Upper lobe of right lung (tissue), 1 donor: ENCODE data around the gene PLA2G12A. TPM values are rescaled to one million over a fixed set of nuclear protein-coding genes. Genes with fewer than 3 reads are reported as not detected.

ENCODE experiments used
- ATAC-seq: fragments of 200-7000 bp; cut with Tn5 transposase; one replicate; pipeline ENCODE4 v1.9.1; 2020; ENCODE audit warnings: mild to moderate bottlenecking, moderate library complexity
- DNase-seq: peaks from one replicate; pipeline ENCODE4 v3.0.0-alpha.2; 2020
- H3K27ac ChIP-seq: fragments of 200-600 bp; one replicate; pipeline ENCODE4 v1.8.0; 2022
- H3K27me3 ChIP-seq: fragments of 200-600 bp; one replicate; pipeline ENCODE4 v1.8.0; 2022; ENCODE audit warnings: mild to moderate bottlenecking
- H3K36me3 ChIP-seq: fragments of 200-600 bp; one replicate; pipeline ENCODE4 v1.8.0; 2022
- H3K4me1 ChIP-seq: fragments of 200-600 bp; one replicate; pipeline ENCODE4 v1.8.0; 2022
- H3K4me3 ChIP-seq: fragments of 200-600 bp; one replicate; pipeline ENCODE4 v1.8.0; 2022; ENCODE audit warnings: mild to moderate bottlenecking
- H3K9me3 ChIP-seq: fragments of 200-600 bp; one replicate; pipeline ENCODE4 v1.8.0; 2022
- intact Hi-C: fragments of 100-400 bp; cut with DNase I; formaldehyde crosslinking; loops from one replicate; pipeline ENCODE4 v1.11.0; 2022
- total RNA-seq: library from RNA; stranded (reverse); fragmentation: NEBNext Ultra II Directional; extraction: Animal tissue kit (Norgen Biotek cat#: 25700); gene quantifications from one replicate; pipeline ENCODE4 v1.2.1, GENCODE V29; 2021
- TF ChIP-seq, protein P1 (sequence below): fragments of 200-600 bp; IDR thresholded peaks from one replicate; pipeline ENCODE4 v1.8.0; 2022; ENCODE audit warnings: antibody characterized with exemption
- donor health status: DM: no; HTN: yes; CAD: no; lungs with severe emphysema.

PLA2G12A gene
- total RNA-seq, 1 donor from 2014 or later: 45.7 TPM

DNA sequence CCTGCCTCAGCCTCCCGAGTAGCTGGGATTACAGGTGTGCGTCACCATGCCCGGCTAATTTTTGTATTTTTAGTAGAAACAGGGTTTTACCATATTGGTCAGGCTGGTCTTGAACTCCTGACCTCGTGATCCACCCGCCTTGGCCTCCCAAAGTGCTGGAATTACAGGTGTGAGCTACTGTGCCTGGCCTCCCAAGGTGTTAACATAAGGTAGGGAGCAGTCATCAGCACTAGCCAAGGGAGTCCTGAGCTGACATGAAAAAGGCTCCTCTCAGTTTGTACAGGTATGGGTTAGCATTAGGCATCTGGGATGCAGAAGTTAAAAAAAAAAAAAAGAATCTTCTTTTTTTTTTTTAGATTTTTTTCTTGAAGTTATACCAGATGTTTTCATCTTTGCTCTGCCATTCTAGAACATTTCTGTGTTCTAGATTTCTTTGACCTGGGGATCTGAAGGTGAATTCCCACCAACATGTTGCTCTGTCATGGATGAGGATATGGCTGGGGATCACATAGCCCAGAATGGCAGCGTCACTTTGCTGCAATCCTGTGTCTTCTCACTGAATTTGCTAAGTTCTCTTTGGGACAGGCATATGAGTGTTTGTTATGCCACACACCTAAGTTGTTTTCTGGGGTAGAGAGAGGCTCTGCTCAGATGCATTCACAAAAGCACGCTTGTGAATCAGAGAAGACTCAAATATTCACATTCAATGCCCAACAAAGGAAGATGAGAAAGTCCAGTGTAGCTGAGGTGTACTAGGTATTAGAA, 24.4 kb upstream of the PLA2G12A start:
- no peaks in the 10 kb centered on the region for H3K4me1 ChIP-seq
- H3K27ac ChIP-seq: no peak overlapping the region
- intact Hi-C loops: no loop called here
- TF ChIP-seq, protein P1, sequence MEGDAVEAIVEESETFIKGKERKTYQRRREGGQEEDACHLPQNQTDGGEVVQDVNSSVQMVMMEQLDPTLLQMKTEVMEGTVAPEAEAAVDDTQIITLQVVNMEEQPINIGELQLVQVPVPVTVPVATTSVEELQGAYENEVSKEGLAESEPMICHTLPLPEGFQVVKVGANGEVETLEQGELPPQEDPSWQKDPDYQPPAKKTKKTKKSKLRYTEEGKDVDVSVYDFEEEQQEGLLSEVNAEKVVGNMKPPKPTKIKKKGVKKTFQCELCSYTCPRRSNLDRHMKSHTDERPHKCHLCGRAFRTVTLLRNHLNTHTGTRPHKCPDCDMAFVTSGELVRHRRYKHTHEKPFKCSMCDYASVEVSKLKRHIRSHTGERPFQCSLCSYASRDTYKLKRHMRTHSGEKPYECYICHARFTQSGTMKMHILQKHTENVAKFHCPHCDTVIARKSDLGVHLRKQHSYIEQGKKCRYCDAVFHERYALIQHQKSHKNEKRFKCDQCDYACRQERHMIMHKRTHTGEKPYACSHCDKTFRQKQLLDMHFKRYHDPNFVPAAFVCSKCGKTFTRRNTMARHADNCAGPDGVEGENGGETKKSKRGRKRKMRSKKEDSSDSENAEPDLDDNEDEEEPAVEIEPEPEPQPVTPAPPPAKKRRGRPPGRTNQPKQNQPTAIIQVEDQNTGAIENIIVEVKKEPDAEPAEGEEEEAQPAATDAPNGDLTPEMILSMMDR: no peak
- no peaks in the 10 kb centered on the region for H3K27me3 ChIP-seq
- no peak for ATAC-seq
- DNase-seq: no peak
- H3K36me3 ChIP-seq: no peaks in the 10 kb centered on the region
- no peak overlapping the region for H3K4me3 ChIP-seq
- no peaks in the 10 kb centered on the region for H3K9me3 ChIP-seq

DNA sequence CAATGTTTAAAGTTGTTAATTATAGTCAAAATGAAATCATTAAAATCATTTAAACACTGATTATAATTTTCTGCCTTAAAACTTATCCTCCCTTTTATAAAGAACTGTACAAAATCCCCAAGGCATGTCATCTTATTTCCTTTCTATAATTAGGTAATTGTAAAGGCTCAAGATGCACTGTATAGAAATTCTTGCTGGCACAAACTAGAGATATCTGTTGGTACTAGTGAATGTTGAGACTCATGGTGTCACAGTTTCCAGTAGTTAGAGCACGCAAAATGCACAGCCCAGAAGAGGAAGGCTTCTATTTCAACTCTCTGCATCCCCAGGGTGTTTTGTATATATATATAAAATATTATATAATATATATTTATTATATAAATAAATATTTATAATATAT, 22.7 kb upstream of the PLA2G12A start:
- Histone ChIP-seq H3K27me3 (no peaks in the 10 kb centered on the region), H3K27ac (no peak overlapping the region), H3K9me3 (no peaks in the 10 kb centered on the region), H3K4me3 (no peak overlapping the region), H3K4me1 (no peaks in the 10 kb centered on the region), H3K36me3 (no peaks in the 10 kb centered on the region)
- TF ChIP-seq, protein P1: no peak
- DNase-seq (no peak), ATAC-seq (no peak)
- intact Hi-C loops: no loop called here

- DNase-seq: no peak
- Histone ChIP-seq H3K36me3 (no peaks in the 10 kb centered on the region), H3K4me1 (no peaks in the 10 kb centered on the region), H3K27ac (no peak overlapping the region), H3K27me3 (no peaks in the 10 kb centered on the region), H3K4me3 (no peak overlapping the region), H3K9me3 (no peaks in the 10 kb centered on the region)
- intact Hi-C loops: no loop called here
- ATAC-seq: no peak
- TF ChIP-seq, protein P1: no peak
Observed at GRCh38 chr4:109751852-109752251, 22.0 kb upstream of the PLA2G12A start.

DNA sequence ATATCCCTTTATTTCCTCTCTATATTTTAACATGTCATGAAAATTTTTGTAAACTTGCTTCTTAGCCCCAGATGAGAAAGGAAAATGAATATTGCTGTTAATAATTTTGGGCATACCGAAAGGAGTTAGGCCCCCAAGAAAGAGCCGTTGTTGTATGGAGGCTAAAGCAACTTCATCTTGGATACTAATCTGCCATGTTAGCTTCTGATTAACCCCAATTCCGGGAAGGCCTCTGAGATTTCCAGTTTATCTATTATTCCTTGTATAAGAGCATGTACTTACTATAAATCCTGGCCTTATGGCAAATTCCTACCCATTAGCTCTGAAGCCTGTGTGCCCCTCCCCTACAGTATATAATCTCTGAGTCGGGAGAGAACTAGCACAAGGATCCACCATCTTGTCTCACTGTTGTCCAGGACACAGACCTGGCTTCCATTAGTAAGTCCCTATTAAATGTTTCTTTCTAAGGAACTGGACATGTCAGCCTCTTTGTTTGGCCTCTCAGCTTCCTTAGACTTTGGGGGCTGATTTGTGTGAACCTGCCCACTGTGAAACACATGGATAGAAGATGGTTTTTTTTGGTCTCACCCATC, 20.9 kb upstream of the PLA2G12A start:
- H3K9me3 ChIP-seq: no peaks in the 10 kb centered on the region
- H3K27ac ChIP-seq: no peak overlapping the region
- intact Hi-C loops: no loop called here
- TF ChIP-seq, protein P1: no peak
- no peaks in the 10 kb centered on the region for H3K27me3 ChIP-seq
- H3K36me3 ChIP-seq: peaks cover 3% of the 10 kb centered on the region
- no peak for DNase-seq
- H3K4me1 ChIP-seq: no peaks in the 10 kb centered on the region
- H3K4me3 ChIP-seq: no peak overlapping the region
- no peak for ATAC-seq

DNA sequence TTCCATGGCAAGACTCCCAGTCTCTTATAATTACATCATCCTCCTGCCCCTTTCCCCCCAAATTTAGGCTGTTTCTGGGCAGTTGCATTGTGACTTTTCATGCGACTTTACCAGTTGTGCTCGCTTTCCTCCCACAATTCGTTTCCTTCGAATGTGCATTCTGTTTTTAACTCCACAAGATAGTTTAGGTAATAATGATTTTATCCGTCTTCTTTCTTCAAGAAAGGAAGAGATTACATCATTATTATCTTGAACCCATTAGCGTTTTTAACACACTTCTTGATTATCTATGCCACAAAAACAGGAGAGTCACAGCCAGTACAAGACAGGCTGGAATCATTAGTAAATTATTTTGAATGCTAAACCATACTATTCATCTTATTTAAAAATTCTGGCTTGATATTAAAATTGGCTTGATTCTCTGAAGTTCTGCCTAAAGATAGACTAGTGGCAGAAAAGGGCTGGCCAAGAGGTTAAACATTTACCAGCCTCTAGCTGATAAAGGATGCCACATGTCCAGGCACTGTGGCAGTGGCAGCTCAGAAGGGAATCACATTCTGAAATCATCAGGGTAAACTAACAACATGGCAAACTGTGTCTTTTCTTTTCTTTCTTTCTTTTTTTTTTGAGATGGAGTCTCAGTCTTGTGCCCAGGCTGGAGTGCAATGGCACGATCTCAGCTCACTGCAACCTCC, 19.7 kb upstream of the PLA2G12A start:
- TF ChIP-seq, protein P1: no peak
- Histone ChIP-seq H3K27ac (no peak overlapping the region), H3K9me3 (no peaks in the 10 kb centered on the region), H3K27me3 (no peaks in the 10 kb centered on the region), H3K36me3 (peaks cover 6% of the 10 kb centered on the region), H3K4me3 (no peak overlapping the region), H3K4me1 (no peaks in the 10 kb centered on the region)
- DNase-seq (no peak), ATAC-seq (no peak)
- intact Hi-C loops: no loop called here
